ENCODE data around the gene RNF4.
"Not testable (repeated sequence)": the region's sequence is repeated elsewhere in the genome, so short reads cannot be mapped to it uniquely, and the experiment has no call there.

Gene RNF4

GRCh38 chr4:2545321-2546013 is 76.6 kb downstream of the RNF4 start:
- no peak for DNase-seq (ENCODE audit: extremely low read depth, low read depth)
- TF ChIP-seq, protein P1, sequence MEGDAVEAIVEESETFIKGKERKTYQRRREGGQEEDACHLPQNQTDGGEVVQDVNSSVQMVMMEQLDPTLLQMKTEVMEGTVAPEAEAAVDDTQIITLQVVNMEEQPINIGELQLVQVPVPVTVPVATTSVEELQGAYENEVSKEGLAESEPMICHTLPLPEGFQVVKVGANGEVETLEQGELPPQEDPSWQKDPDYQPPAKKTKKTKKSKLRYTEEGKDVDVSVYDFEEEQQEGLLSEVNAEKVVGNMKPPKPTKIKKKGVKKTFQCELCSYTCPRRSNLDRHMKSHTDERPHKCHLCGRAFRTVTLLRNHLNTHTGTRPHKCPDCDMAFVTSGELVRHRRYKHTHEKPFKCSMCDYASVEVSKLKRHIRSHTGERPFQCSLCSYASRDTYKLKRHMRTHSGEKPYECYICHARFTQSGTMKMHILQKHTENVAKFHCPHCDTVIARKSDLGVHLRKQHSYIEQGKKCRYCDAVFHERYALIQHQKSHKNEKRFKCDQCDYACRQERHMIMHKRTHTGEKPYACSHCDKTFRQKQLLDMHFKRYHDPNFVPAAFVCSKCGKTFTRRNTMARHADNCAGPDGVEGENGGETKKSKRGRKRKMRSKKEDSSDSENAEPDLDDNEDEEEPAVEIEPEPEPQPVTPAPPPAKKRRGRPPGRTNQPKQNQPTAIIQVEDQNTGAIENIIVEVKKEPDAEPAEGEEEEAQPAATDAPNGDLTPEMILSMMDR (IDR thresholded peaks at IDR 0.05; ENCODE audit: low read depth, low read length, missing control alignments), result no peak
- no peak overlapping the region for H3K4me3 ChIP-seq (replicated peaks; ENCODE audit: low read depth, low read length)

DNA sequence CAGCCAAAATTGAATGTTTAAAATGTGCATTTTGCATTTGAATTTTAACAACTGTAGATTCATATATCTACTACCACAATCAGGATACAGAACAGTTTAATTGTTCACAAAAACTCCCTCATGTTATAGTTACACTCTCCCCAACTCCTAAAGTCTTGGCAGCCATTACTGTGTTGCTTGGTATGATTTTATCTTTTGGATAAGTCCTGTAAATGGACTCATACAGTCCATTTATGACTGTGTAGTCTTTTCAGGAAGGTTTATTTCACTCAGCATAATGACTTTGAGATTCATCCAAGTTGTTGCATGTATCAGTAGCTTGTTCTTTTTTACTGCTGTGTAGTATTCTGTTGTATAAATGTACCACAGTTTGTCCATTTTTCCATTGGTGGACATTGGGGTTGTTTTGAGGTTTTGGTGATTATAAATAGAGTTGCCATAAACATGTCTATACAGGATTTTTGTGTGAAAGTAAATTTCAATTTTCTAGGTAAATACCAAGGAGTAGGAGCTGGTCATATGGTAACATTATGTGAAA is 77.4 kb downstream of the RNF4 start:
- TF ChIP-seq, protein P1 (IDR thresholded peaks at IDR 0.05; ENCODE audit: low read depth, low read length, missing control alignments), result no peak
- no peak overlapping the region for H3K4me3 ChIP-seq (replicated peaks; ENCODE audit: low read depth, low read length)
- no peak for DNase-seq (ENCODE audit: extremely low read depth, low read depth)

- DNase-seq (ENCODE audit: extremely low read depth, low read depth); H3K4me3 ChIP-seq (replicated peaks; ENCODE audit: low read depth, low read length): not testable (repeated sequence)
Measured at GRCh38 chr4:2546961-2547691, 78.2 kb downstream of the RNF4 start.

DNA sequence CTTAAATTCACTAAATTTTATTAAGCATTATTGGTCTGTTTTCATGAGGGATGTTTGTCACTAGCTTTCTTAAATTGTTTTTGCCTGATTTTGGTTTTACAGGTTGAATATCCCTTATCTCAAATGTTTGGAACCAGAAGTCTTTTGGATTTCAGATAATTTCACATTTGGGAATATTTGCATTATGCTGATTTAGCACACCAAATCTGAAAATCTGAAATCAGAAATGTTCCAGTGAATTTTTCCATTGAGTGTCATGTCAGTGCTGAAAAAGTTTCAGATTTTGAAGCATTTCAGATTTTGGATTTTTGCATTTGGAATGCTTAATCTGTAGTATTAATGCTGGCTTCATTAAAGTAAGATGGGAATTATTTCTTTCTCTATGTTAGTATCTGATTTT is 82.2 kb downstream of the RNF4 start:
- no peak overlapping the region for H3K4me3 ChIP-seq (replicated peaks; ENCODE audit: low read depth, low read length)
- TF ChIP-seq, protein P1 (IDR thresholded peaks at IDR 0.05; ENCODE audit: low read depth, low read length, missing control alignments), result no peak
- no peak for DNase-seq (ENCODE audit: extremely low read depth, low read depth)

GRCh38 chr4:2552806-2553205 is 83.9 kb downstream of the RNF4 start:
- TF ChIP-seq, protein P1 (IDR thresholded peaks at IDR 0.05; ENCODE audit: low read depth, low read length, missing control alignments), result no peak
- DNase-seq (ENCODE audit: extremely low read depth, low read depth), result no peak
- no peak overlapping the region for H3K4me3 ChIP-seq (replicated peaks; ENCODE audit: low read depth, low read length)

GRCh38 chr4:2558301-2558700 is 89.4 kb downstream of the RNF4 start:
- DNase-seq (ENCODE audit: extremely low read depth, low read depth), result no peak
- no peak overlapping the region for H3K4me3 ChIP-seq (replicated peaks; ENCODE audit: low read depth, low read length)
- TF ChIP-seq, protein P1 (IDR thresholded peaks at IDR 0.05; ENCODE audit: low read depth, low read length, missing control alignments), result no peak

DNA sequence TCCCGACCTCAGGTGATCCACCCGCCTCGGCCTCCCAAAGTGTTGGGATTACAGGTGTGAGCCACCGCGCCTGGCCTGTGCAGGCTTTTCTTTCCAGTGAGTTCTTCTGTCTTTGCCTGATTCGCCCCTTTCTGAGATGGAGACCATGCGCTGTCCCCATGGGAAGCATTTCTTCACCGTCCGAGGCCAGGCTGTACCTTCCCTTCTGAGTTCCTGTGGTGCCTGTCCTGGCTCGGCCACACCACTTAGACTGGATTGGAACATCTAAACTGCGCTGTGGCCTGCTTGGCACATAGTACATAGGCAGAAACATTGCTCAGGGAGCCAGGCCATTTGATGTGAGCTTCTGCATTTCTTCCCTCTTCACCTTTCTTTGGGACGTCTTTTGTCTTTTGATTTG is 91.3 kb downstream of the RNF4 start:
- TF ChIP-seq, protein P1 (IDR thresholded peaks at IDR 0.05; ENCODE audit: low read depth, low read length, missing control alignments), result no peak
- H3K4me3 ChIP-seq (replicated peaks; ENCODE audit: low read depth, low read length), result no peak overlapping the region
- DNase-seq (ENCODE audit: extremely low read depth, low read depth), result no peak
